Ovary (tissue), 1 donor: ENCODE results near the gene WDR76.

ENCODE experiments used
- EP300 ChIP-seq: sonication (generic); formaldehyde crosslinking; IDR thresholded peaks from one replicate; pipeline ENCODE4 v1.6.1; 2017; ENCODE audit warnings: antibody characterized with exemption
- POLR2A ChIP-seq: fragments of 450-650 bp; IDR thresholded peaks from one replicate; pipeline ENCODE4 v1.6.1; 2017; ENCODE audit warnings: antibody characterized with exemption, mild to moderate bottlenecking, moderate library complexity

- TF ChIP-seq EP300 (no peak), POLR2A (no peak)
These were observed 30.2 kb upstream of the WDR76 start for GRCh38 chr15:43796566-43796965.
